ENCODE measurements around the gene RPL27. TPM values are rescaled to one million over a fixed set of nuclear protein-coding genes. Genes with fewer than 3 reads are reported as not detected.

Gene RPL27
- total RNA-seq, 1 donor from 2014 or later, result 1,137 TPM

- DNase-seq (ENCODE audit: extremely low read depth, low read depth, low spot score), result no peak
These were observed 45.1 kb downstream of the RPL27 start for GRCh38 chr17:43043307-43043706.

- no peak for DNase-seq (ENCODE audit: extremely low read depth, low read depth, low spot score)
These were observed 45.8 kb downstream of the RPL27 start for GRCh38 chr17:43044024-43044423.

GRCh38 chr17:43051969-43052368 lies 53.8 kb downstream of the RPL27 start:
- DNase-seq (ENCODE audit: extremely low read depth, low read depth, low spot score), result no peak

Other genes starting within 250 kb of the RPL27 start
- gene RAMP2, start 237.2 kb upstream of the RPL27 start, total RNA-seq, result 6.3 and 23.7 TPM in 2 replicates
- 67.1 and 82.4 TPM in 2 replicates for gene VPS25, start 225.0 kb upstream of the RPL27 start, total RNA-seq
- gene WNK4, start 217.8 kb upstream of the RPL27 start, total RNA-seq, result 8.8 and 10.4 TPM in 2 replicates
- 48.7 and 65.7 TPM in 2 replicates for gene COA3, start 199.7 kb upstream of the RPL27 start, total RNA-seq
- 0.29 TPM in 1 of 2 replicates, not detected in the other for gene CNTD1, start 199.6 kb upstream of the RPL27 start, total RNA-seq
- gene BECN1, start 174.1 kb upstream of the RPL27 start, total RNA-seq, result 70.7 and 115 TPM in 2 replicates
- gene PSME3, start 165.0 kb upstream of the RPL27 start, total RNA-seq, result 127 and 130 TPM in 2 replicates
- gene AOC2, start 153.8 kb upstream of the RPL27 start, total RNA-seq, result 1.8 and 2.0 TPM in 2 replicates
- gene AOC3, start 147.2 kb upstream of the RPL27 start, total RNA-seq, result 0.05 and 0.82 TPM in 2 replicates
- gene G6PC1, start 97.6 kb upstream of the RPL27 start, total RNA-seq, result not detected in 2 replicates
- gene AARSD1, start 34.0 kb upstream of the RPL27 start, total RNA-seq, result 20.1 and 34.1 TPM in 2 replicates
- gene PTGES3L, start 18.3 kb upstream of the RPL27 start, total RNA-seq, result 2.4 and 3.2 TPM in 2 replicates
- 8.3 and 13.5 TPM in 2 replicates for gene RUNDC1, start 17.9 kb upstream of the RPL27 start, total RNA-seq
- gene IFI35, start 8.4 kb downstream of the RPL27 start, total RNA-seq, result 31.6 and 33.4 TPM in 2 replicates
- gene VAT1, start 24.0 kb downstream of the RPL27 start, total RNA-seq, result 602 and 750 TPM in 2 replicates
- gene RND2, start 26.8 kb downstream of the RPL27 start, total RNA-seq, result 0.18 and 0.29 TPM in 2 replicates
- 9.7 and 14.0 TPM in 2 replicates for gene BRCA1, start 126.9 kb downstream of the RPL27 start, total RNA-seq
- 60.3 and 64.4 TPM in 2 replicates for gene NBR1, start 172.8 kb downstream of the RPL27 start, total RNA-seq
- gene TMEM106A, start 213.5 kb downstream of the RPL27 start, total RNA-seq, result 4.7 and 8.4 TPM in 2 replicates
- gene CCDC200, start 230.2 kb downstream of the RPL27 start, total RNA-seq, result 1.5 TPM in 1 of 2 replicates, not detected in the other
- not detected in 2 replicates for gene RNU2-1, start 235.6 kb downstream of the RPL27 start, total RNA-seq